HTR-8/SVneo (cell line): ENCODE results near the gene GALNT5.
A peak's percentile ranks its signal among the peaks of the same experiment; 100 is the strongest.
"Not testable (repeated sequence)": the region's sequence is repeated elsewhere in the genome, so short reads cannot be mapped to it uniquely, and the experiment has no call there.

Source experiments
- DNase-seq: peaks from one replicate; pipeline ENCODE4 v3.0.0; 2011; ENCODE audit warnings: low spot score, mixed read lengths; ENCODE audit not compliant: insufficient read length
- FAIRE-seq: peaks from 2 replicates; lab custom pipeline; 2011; peaks lifted over from hg19 to GRCh38; lab: Jason Lieb, UNC

GALNT5 gene

GRCh38 chr2:157320409-157320808 lies 62.9 kb downstream of the GALNT5 start:
- no peak for FAIRE-seq
- DNase-seq, result no peak

GRCh38 chr2:157321466-157321865 lies 64.0 kb downstream of the GALNT5 start:
- FAIRE-seq, result no peak
- no peak for DNase-seq

GRCh38 chr2:157322432-157322831 lies 64.9 kb downstream of the GALNT5 start:
- DNase-seq (no peak), FAIRE-seq (no peak)

- DNase-seq (no peak), FAIRE-seq (no peak)
Measured at GRCh38 chr2:157324331-157324843, 66.9 kb downstream of the GALNT5 start.

GRCh38 chr2:157325786-157326185 lies 68.3 kb downstream of the GALNT5 start, which contains the start of gene ERMN:
Gene ERMN, minus strand, starts transcription at chr2:157325824. Its CDS starts 182 bp downstream, at chr2:157325642.
- FAIRE-seq, result no peak
- DNase-seq, result no peak

- DNase-seq (no peak), FAIRE-seq (no peak)
Measured at GRCh38 chr2:157326698-157327097, 69.2 kb downstream of the GALNT5 start.

GRCh38 chr2:157327200-157327599 lies 69.7 kb downstream of the GALNT5 start:
- FAIRE-seq, result no peak
- DNase-seq, result no peak

- DNase-seq, result peak; percentile 58
- FAIRE-seq, result no peak
Measured at GRCh38 chr2:157327621-157328500, 70.4 kb downstream of the GALNT5 start.

- DNase-seq, result no peak
- no peak for FAIRE-seq
Measured at GRCh38 chr2:157329524-157329923, 72.0 kb downstream of the GALNT5 start.

- DNase-seq (no peak), FAIRE-seq (no peak)
Measured at GRCh38 chr2:157333304-157334047, 76.0 kb downstream of the GALNT5 start.

- FAIRE-seq (no peak), DNase-seq (no peak)
Measured at GRCh38 chr2:157334335-157334734, 76.8 kb downstream of the GALNT5 start.

- FAIRE-seq (no peak), DNase-seq (no peak)
Measured at GRCh38 chr2:157334797-157335196, 77.3 kb downstream of the GALNT5 start.

- FAIRE-seq (no peak), DNase-seq (peak; percentile 7)
Measured at GRCh38 chr2:157336137-157337010, 78.9 kb downstream of the GALNT5 start.

- no peak for DNase-seq
- FAIRE-seq, result no peak
Measured at GRCh38 chr2:157337978-157338377, 80.5 kb downstream of the GALNT5 start.

GRCh38 chr2:157339965-157340655 lies 82.6 kb downstream of the GALNT5 start:
- FAIRE-seq (no peak), DNase-seq (no peak)

- not testable (repeated sequence) for DNase-seq, FAIRE-seq
Measured at GRCh38 chr2:157341381-157341780, 83.9 kb downstream of the GALNT5 start.

GRCh38 chr2:157345647-157346389 lies 88.3 kb downstream of the GALNT5 start:
- DNase-seq, result no peak
- FAIRE-seq, result no peak

GRCh38 chr2:157348291-157348921 lies 90.9 kb downstream of the GALNT5 start:
- no peak for FAIRE-seq

More at GRCh38 chr2:157348291-157348921, 90.9 kb downstream of the GALNT5 start:
- DNase-seq, result no peak
